Lung (tissue), 12 donors: Measurements from ENCODE around the gene BCAN. TPM values are rescaled to one million over a fixed set of nuclear protein-coding genes. Genes with fewer than 3 reads are reported as not detected.
A peak's percentile ranks its signal among the peaks of the same experiment; 100 is the strongest.

Experiments used
- ATAC-seq: fragments of 200-7000 bp; cut with Tn5 transposase; one replicate; pipeline ENCODE4 v1.9.1; 2020; ENCODE audit warnings: moderate number of reproducible peaks; ENCODE audit not compliant: insufficient read depth, low FRiP score
- DNase-seq, 3 donors: peaks; one replicate each; pipeline ENCODE4 v3.0.0-alpha.2; 2013 to 2017
- H3K27ac ChIP-seq, 2 donors: one replicate each; pipeline ENCODE4 v1.5.1; 2013; ENCODE audit warnings: mild to moderate bottlenecking in 2 of 2, moderate library complexity in 2 of 2, control low read depth in 1 of 2, inconsistent platforms in 1 of 2, low read depth in 1 of 2, low read length in 1 of 2
- H3K27me3 ChIP-seq, 3 donors: one replicate each; pipeline ENCODE4 v1.5.1; 2013; ENCODE audit warnings: low read length in 2 of 3; ENCODE audit not compliant: control insufficient read depth in 3 of 3, insufficient read depth in 3 of 3
- H3K36me3 ChIP-seq, 4 donors: one replicate each; pipeline ENCODE4 v1.5.1; 2013; ENCODE audit warnings: low read length in 4 of 4, mild to moderate bottlenecking in 1 of 4, moderate library complexity in 1 of 4; ENCODE audit not compliant: control insufficient read depth in 4 of 4, insufficient read depth in 4 of 4
- H3K4me1 ChIP-seq, 5 donors: one replicate each; pipeline ENCODE4 v1.5.1; 2013; ENCODE audit warnings: low read length in 5 of 5, mild to moderate bottlenecking in 2 of 5, moderate library complexity in 1 of 5; ENCODE audit not compliant: control insufficient read depth in 5 of 5, insufficient read depth in 5 of 5
- H3K4me3 ChIP-seq: one replicate; pipeline ENCODE4 v1.5.1; 2013; ENCODE audit warnings: mild to moderate bottlenecking, control low read depth, moderate library complexity
- H3K9ac ChIP-seq, 2 donors: one replicate each; pipeline ENCODE4 v1.5.1; 2013; ENCODE audit warnings: low read length in 2 of 2, control low read depth in 1 of 2; ENCODE audit not compliant: insufficient read depth in 1 of 2
- H3K9me3 ChIP-seq, 4 donors: one replicate each; pipeline ENCODE4 v1.5.1; 2013; ENCODE audit warnings: low read length in 3 of 4, mild to moderate bottlenecking in 1 of 4, moderate library complexity in 1 of 4; ENCODE audit not compliant: control insufficient read depth in 4 of 4, insufficient read depth in 3 of 4
- WGBS, 2 donors: extraction: QIAGEN DNeasy Blood & Tissue Kit; methylation state at CpG; one replicate each; pipeline ENCODE4 v1.1.7; 2013; 5-methylcytosine and 5-hydroxymethylcytosine counted together
- polyA plus RNA-seq, 2 donors: library from polyadenylated mRNA; stranded (reverse); fragments of 200-250 nt; gene quantifications; one replicate each; pipeline ENCODE4 v1.2.1, GENCODE V29; 2013
- total RNA-seq, 2 donors: library from RNA; depleted of rRNA in 1 of 2; stranded (reverse); fragments of >200 nt in 1 of 2; gene quantifications; one replicate each; pipeline ENCODE4 v1.2.1, GENCODE V29; 2014 to 2021
- TF ChIP-seq, protein P1 (sequence below): IDR thresholded peaks from 2 replicates; pipeline ENCODE4 v1.5.1; 2012; ENCODE audit warnings: mild to moderate bottlenecking; ENCODE audit errors: control extremely low read depth, extremely low read depth
- donor health status: control.
- donor health status: control.
- donor health status: Bipolar disorder and iron deficiency.
- donor health status: healthy.
- donor health status: DM: yes; HTN: yes; CAD: no.

Gene BCAN
- total and polyA plus RNA-seq, 4 donors: 0.05 to 1.1 (median 0.12) TPM

DNA sequence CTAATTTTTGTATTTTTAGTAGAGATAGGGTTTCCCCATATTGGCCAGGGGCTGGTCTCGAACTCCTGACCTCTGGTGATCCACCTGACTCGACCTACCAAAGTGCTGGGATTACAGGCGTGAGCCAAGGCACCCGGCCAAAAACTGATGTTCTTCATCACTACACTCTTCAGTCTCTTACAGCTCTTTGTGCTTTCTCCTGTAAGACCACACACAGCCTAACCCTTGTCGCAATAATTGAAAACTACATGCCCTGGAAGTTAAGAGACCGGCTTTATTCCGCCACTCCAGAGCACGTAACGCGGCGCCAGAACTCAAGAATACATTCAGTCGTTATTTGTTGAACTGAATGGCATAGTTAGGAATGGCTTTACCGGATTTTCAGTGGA lies 41.2 kb upstream of the BCAN start:
- ATAC-seq (no peak), DNase-seq (peak in 1 of 3 donors; percentile 28)
- TF ChIP-seq, protein P1, sequence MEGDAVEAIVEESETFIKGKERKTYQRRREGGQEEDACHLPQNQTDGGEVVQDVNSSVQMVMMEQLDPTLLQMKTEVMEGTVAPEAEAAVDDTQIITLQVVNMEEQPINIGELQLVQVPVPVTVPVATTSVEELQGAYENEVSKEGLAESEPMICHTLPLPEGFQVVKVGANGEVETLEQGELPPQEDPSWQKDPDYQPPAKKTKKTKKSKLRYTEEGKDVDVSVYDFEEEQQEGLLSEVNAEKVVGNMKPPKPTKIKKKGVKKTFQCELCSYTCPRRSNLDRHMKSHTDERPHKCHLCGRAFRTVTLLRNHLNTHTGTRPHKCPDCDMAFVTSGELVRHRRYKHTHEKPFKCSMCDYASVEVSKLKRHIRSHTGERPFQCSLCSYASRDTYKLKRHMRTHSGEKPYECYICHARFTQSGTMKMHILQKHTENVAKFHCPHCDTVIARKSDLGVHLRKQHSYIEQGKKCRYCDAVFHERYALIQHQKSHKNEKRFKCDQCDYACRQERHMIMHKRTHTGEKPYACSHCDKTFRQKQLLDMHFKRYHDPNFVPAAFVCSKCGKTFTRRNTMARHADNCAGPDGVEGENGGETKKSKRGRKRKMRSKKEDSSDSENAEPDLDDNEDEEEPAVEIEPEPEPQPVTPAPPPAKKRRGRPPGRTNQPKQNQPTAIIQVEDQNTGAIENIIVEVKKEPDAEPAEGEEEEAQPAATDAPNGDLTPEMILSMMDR: no peak
- Histone ChIP-seq H3K36me3 (peaks cover 3 to 18% (median 14%) of the 10 kb centered on the region in 4 donors), H3K9me3 (no peaks in the 10 kb centered on the region), H3K4me1 (peaks cover 3 to 10% (median 6%) of the 10 kb centered on the region in 5 donors), H3K9ac (peak overlapping the region in 1 of 2 donors; percentile 31), H3K27ac (peak overlapping the region; percentile 34 to 63), H3K27me3 (no peaks in the 10 kb centered on the region), H3K4me3 (peak overlapping the region; percentile 75)
- WGBS, 2 donors: 4 to 6% methylated on average over 13 of the region's 13 CpGs

DNA sequence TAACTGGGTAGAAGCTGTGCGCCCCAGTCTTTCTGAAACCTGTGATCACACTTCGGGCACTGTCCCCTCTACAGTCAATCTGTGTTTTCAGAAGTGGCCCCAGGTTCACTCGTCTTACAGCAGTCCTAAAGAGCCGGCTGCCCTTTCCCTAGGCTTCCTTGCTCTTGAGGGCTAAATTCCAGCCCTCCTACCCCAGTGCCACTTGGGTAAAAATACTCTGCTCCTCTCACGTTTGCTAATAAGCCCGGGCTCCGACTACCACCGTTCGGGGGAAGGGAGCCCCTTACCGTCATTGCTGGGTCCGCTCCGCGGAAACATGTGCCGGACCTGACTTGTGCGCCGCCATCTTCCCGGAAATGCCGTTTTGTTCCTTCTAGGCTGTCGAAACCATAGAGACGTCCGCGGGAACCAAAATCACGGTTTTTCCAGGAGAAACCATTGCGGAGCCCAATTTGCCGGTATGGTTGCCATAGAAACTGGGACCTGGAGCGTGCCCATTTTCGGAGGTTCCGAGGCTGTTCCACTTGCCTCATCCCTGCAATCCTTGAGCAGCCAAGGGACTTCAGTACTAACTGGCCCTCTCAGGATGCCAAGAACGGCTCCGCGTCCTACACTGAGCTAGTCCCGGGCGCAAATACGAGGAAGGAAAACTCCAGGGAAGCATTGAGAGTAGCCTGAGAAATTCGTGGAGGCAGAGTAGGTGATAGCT lies 40.6 kb upstream of the BCAN start, which contains the start of gene GPATCH4:
Gene GPATCH4, minus strand, starts transcription at position 358 of the 709 bp plus-strand sequence.
- H3K4me3 ChIP-seq: peak within 1 kb of the TSS; percentile 75
- H3K36me3 ChIP-seq: peaks cover 3 to 14% (median 10%) of the 10 kb centered on the region in 4 donors
- peak within 1 kb of the TSS; percentile 31 to 73 for H3K9ac ChIP-seq
- ATAC-seq: peak; percentile 83
- 0 to 1% methylated on average over 35 of the region's 35 CpGs for WGBS, 2 donors
- peak within 1 kb of the TSS; percentile 34 to 63 for H3K27ac ChIP-seq
- H3K27me3 ChIP-seq: no peaks in the 10 kb centered on the region
- DNase-seq: peak; percentile 84 to 89 (median 87)
- peaks cover 3 to 10% (median 6%) of the 10 kb centered on the region in 5 donors for H3K4me1 ChIP-seq
- TF ChIP-seq, protein P1: no peak
- no peaks in the 10 kb centered on the region for H3K9me3 ChIP-seq

GRCh38 chr1:156601892-156602291 lies 40.0 kb upstream of the BCAN start:
- WGBS, 2 donors: 77 to 79% methylated on average over 12 of the region's 12 CpGs
- H3K9me3 ChIP-seq: no peaks in the 10 kb centered on the region
- DNase-seq: no peak
- H3K27ac ChIP-seq: peak overlapping the region in 1 of 2 donors; percentile 63
- TF ChIP-seq, protein P1: no peak
- no peak for ATAC-seq
- H3K27me3 ChIP-seq: no peaks in the 10 kb centered on the region
- peaks cover 3 to 11% (median 9%) of the 10 kb centered on the region in 4 donors for H3K36me3 ChIP-seq
- H3K4me3 ChIP-seq: no peak overlapping the region
- H3K9ac ChIP-seq: peak overlapping the region; percentile 31 to 73
- peaks cover 3 to 10% (median 6%) of the 10 kb centered on the region in 5 donors for H3K4me1 ChIP-seq
